Measurements from ENCODE around the gene GCN1.

The GCN1 gene

GRCh38 chr12:120224304-120225199, 30.0 kb upstream of the GCN1 start (continued):
- TF ChIP-seq ZFP37 (tag by site-specific recombination; IDR thresholded peaks at IDR 0.05) (0 out of 2 replicates have a peak, but pooled peaks have one; percentile 48), GFI1B (tag by site-specific recombination; IDR thresholded peaks at IDR 0.05) (no peak), ZNF521 (tag by site-specific recombination; IDR thresholded peaks at IDR 0.05) (no peak), ZNF24 (tag by site-specific recombination; IDR thresholded peaks at IDR 0.05) (no peak)

DNA sequence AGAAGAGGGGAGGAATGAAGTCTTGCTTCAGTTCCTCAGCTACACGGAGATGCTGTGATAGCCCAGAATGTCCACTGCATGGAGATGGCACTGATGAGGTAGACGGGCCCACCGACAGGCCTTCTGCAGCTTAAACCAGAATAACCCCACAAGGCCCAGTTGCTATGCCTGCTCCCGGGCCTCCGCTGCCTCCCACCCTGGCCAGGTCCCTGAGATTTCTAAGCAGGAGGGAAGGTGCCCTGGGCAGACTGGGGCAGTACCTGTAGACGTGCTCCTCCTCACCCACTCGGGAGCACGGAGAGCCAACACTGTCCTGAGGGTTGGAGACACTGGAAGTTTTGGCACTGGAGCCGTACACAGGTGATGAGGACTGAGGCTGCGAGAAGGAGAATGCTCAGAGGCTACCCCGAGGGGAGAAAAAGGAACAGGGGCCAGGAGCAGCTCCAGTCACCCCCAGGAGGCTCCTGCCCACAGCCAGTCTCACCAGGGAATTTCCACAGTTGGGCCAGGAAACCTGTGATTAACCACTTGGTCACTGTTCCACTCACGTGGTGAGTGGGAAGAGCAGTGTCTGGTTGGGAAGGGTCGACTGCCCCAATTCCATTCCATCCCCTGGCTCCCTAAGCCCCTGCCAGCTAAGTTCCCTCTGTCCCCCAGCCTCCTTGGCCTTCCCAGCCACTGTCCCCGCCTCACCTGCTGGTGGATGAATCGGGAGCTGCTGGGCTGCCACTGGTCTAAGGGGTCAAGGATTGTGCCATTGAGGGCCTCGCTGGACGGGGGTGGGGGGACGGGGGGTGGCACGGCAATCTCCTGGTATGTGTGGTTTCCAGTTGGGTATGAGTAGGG, 29.2 kb upstream of the GCN1 start:
- Histone ChIP-seq H3K36me3 (ENCODE audit: control insufficient read depth in 2 of 2, insufficient read depth in 1 of 2, low read length in 2 of 2) (peaks cover 0 to 58% of the 10 kb centered on the region in 2 experiments; a peak in 1 of 3 replicates), H3K4me3 (ENCODE audit: low read depth, low read length) (no peak overlapping the region), H3K9me3 (ENCODE audit: control insufficient read depth, insufficient read depth, low read depth, low read length) (no peaks in the 10 kb centered on the region), H3K27ac (ENCODE audit: extremely low read depth, low read depth, low read length) (no peak overlapping the region), H3K4me1 (ENCODE audit: control insufficient read depth, insufficient read depth, low read length) (peaks cover 9% of the 10 kb centered on the region)
- CTCF ChIA-PET: interaction anchor here (0.7 to 14.3 kb wide), 2 partner anchors 12 to 37 kb away, joined by 3 to 581 read pairs; partner anchors contain the start of gene PXN
- TF ChIP-seq, protein P1, sequence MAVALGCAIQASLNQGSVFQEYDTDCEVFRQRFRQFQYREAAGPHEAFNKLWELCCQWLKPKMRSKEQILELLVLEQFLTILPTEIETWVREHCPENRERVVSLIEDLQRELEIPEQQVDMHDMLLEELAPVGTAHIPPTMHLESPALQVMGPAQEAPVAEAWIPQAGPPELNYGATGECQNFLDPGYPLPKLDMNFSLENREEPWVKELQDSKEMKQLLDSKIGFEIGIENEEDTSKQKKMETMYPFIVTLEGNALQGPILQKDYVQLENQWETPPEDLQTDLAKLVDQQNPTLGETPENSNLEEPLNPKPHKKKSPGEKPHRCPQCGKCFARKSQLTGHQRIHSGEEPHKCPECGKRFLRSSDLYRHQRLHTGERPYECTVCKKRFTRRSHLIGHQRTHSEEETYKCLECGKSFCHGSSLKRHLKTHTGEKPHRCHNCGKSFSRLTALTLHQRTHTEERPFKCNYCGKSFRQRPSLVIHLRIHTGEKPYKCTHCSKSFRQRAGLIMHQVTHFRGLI (tag by site-specific recombination; IDR thresholded peaks at IDR 0.05): no peak
- TF ChIP-seq ZSCAN30 (tag by site-specific recombination; IDR thresholded peaks at IDR 0.05) (no peak), GLIS2 (tag by site-specific recombination; IDR thresholded peaks at IDR 0.05) (no peak), ZNF692 (tag by site-specific recombination; IDR thresholded peaks at IDR 0.05) (peak; percentile 56; the same call in 1 of the 2 replicates), ZNF791 (tag by site-specific recombination; IDR thresholded peaks at IDR 0.05) (no peak), HOXA7 (CRISPR knock-in tag; IDR thresholded peaks at IDR 0.05; ENCODE audit: borderline replicate concordance) (no peak), ZNF561 (tag by site-specific recombination; IDR thresholded peaks at IDR 0.05; ENCODE audit: borderline replicate concordance) (no peak), ZNF23 (tag by site-specific recombination; IDR thresholded peaks at IDR 0.05; ENCODE audit: borderline replicate concordance) (no peak), ZNF2 (tag by site-specific recombination; IDR thresholded peaks at IDR 0.05) (no peak), ZNF121 (tag by site-specific recombination; IDR thresholded peaks at IDR 0.05) (no peak), ZNF664 (tag by site-specific recombination; IDR thresholded peaks at IDR 0.05) (no peak), ZNF266 (tag by site-specific recombination; IDR thresholded peaks at IDR 0.05; ENCODE audit: low read depth) (no peak), ZFP69B (tag by site-specific recombination; IDR thresholded peaks at IDR 0.05) (peak; percentile 62), WT1 (tag by site-specific recombination; IDR thresholded peaks at IDR 0.05) (no peak), ZNF560 (tag by site-specific recombination; IDR thresholded peaks at IDR 0.05; ENCODE audit: borderline replicate concordance) (no peak), ZNF555 (tag by site-specific recombination; conservative IDR thresholded peaks at IDR 0.05) (no peak), ZNF548 (tag by site-specific recombination; IDR thresholded peaks at IDR 0.05) (no peak), ZNF521 (tag by site-specific recombination; IDR thresholded peaks at IDR 0.05) (no peak), ZNF248 (tag by site-specific recombination; IDR thresholded peaks at IDR 0.05) (no peak), ZNF621 (tag by site-specific recombination; IDR thresholded peaks at IDR 0.05) (no peak), SCRT2 (tag by site-specific recombination; IDR thresholded peaks at IDR 0.05) (no peak), ZNF48 (tag by site-specific recombination; IDR thresholded peaks at IDR 0.05) (no peak), ZIC2 (tag by site-specific recombination; IDR thresholded peaks at IDR 0.05) (0 out of 2 replicates have a peak, but pooled peaks have one; percentile 28)
- TF ChIP-seq, protein P2, sequence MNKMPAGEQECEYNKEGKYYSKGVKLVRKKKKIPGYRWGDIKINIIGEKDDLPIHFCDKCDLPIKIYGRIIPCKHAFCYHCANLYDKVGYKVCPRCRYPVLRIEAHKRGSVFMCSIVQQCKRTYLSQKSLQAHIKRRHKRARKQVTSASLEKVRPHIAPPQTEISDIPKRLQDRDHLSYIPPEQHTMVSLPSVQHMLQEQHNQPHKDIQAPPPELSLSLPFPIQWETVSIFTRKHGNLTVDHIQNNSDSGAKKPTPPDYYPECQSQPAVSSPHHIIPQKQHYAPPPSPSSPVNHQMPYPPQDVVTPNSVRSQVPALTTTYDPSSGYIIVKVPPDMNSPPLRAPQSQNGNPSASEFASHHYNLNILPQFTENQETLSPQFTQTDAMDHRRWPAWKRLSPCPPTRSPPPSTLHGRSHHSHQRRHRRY (tag by site-specific recombination; IDR thresholded peaks at IDR 0.05): no peak
- POLR2A ChIA-PET: interaction anchor here (10.5 kb wide), 1 partner anchor 23 kb away, joined by 163 read pairs; the partner anchor contains the start of gene RPLP0
